AG10803 (cell line): Measurements from ENCODE around the gene ELOVL3.
"Not testable (repeated sequence)": the region's sequence is repeated elsewhere in the genome, so short reads cannot be mapped to it uniquely, and the experiment has no call there.

Experiments
- DNase-seq: peaks from one replicate; pipeline ENCODE4 v3.0.0; 2010; ENCODE audit warnings: low read depth
- H3K4me3 ChIP-seq: 2 replicates; pipeline ENCODE4 v1.5.1; 2011; ENCODE audit warnings: mild to moderate bottlenecking, low read length, control low read depth
- CTCF ChIP-seq: conservative IDR thresholded peaks from 2 replicates; pipeline ENCODE4 v1.5.1; 2011; ENCODE audit warnings: mild to moderate bottlenecking, low read length, control low read depth, inconsistent platforms

Gene ELOVL3

GRCh38 chr10:102225646-102226541 lies at the start of gene ELOVL3:
Gene ELOVL3, plus strand, starts transcription at chr10:102226299. Its CDS starts 250 bp downstream, at chr10:102226549.
- H3K4me3 ChIP-seq: peak within 1 kb of the TSS; percentile 51
- TF ChIP-seq CTCF: no peak
- peak; percentile 90 for DNase-seq

GRCh38 chr10:102184606-102185005 lies 41.5 kb upstream of the ELOVL3 start:
- no peak for TF ChIP-seq CTCF
- no peak overlapping the region for H3K4me3 ChIP-seq
- no peak for DNase-seq

- TF ChIP-seq CTCF: no peak
- DNase-seq: no peak
- no peak overlapping the region for H3K4me3 ChIP-seq
These were observed 40.8 kb upstream of the ELOVL3 start for GRCh38 chr10:102185272-102185671.

- no peak for TF ChIP-seq CTCF
- peak; percentile 57 for DNase-seq
- no peak overlapping the region for H3K4me3 ChIP-seq
These were observed 40.1 kb upstream of the ELOVL3 start for GRCh38 chr10:102185811-102186527.

- no peak overlapping the region for H3K4me3 ChIP-seq
- TF ChIP-seq CTCF: no peak
- DNase-seq: no peak
These were observed 37.7 kb upstream of the ELOVL3 start for GRCh38 chr10:102188298-102188940.

GRCh38 chr10:102188941-102189898 lies 36.9 kb upstream of the ELOVL3 start:
- H3K4me3 ChIP-seq, DNase-seq: not testable (repeated sequence)
